ENCODE data around the gene PDCD6IP.

The PDCD6IP gene

DNA sequence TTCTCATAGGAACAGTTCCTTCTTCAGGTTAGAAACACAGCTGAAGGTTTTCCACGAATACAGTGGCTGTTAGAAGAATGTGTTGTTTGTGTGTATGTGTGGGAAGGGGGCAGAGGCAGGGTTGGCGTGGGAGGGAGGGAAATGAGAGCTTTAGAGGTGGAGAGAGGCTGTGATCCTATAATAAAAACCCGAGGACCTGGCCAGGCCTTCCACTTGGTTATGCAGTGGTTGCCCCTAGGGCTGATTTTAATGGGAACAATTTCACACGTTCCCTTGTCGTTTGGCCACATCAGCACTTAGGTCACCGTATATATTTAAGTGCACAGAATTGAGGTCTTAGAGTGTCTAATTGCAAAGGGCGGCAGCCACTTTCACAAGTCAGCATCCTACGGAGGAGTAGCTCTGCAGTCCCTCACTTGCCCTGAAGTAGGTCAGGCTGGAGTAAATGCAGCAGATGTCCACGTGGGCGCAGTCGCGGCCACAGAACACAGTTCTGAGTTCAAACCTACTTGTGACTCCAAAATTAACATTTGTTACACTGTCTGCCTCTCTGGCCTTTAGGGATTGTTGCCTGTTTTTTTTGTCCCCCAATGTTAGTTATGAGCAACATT, 85.6 kb downstream of the PDCD6IP start:
- TF ChIP-seq POU2F2 (IDR thresholded peaks at IDR 0.05; ENCODE audit: low read depth, low read length) (no peak), POLR2AphosphoS5 (IDR thresholded peaks at IDR 0.05; ENCODE audit: low read depth, low read length) (no peak), SPI1 (IDR thresholded peaks at IDR 0.05; ENCODE audit: low read depth, low read length) (no peak), POLR2A (IDR thresholded peaks at IDR 0.05; ENCODE audit: low read depth, low read length) (no peak)
- no peak for FAIRE-seq
- no peak for DNase-seq (ENCODE audit: insufficient read length, low spot score)

DNA sequence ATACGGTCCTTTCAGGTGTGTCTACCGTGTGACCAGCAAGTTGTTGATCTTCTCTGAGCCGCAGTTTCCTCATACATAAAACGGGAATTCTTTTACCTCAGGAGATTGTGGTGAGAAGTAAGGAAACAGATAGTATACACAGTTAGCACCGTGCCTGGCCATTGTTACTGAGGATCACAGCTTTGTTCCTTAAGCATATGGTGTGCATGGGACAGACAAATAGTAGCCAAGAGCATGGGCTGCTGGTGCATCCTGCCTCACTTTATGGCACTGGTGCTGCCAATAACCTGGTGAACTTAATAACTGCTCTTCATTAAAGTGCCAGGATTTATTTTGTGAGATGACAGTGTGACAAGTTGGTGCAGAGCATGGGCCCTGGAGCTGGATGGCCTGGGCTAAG, 86.3 kb downstream of the PDCD6IP start:
- TF ChIP-seq POLR2AphosphoS5 (IDR thresholded peaks at IDR 0.05; ENCODE audit: low read depth, low read length) (no peak), POLR2A (IDR thresholded peaks at IDR 0.05; ENCODE audit: low read depth, low read length) (no peak), POU2F2 (IDR thresholded peaks at IDR 0.05; ENCODE audit: low read depth, low read length) (no peak), PAX5 (IDR thresholded peaks at IDR 0.05; ENCODE audit: insufficient read depth, low read length, severe bottlenecking) (no peak), TAF1 (IDR thresholded peaks at IDR 0.05; ENCODE audit: low read depth, low read length) (no peak), SPI1 (IDR thresholded peaks at IDR 0.05; ENCODE audit: low read depth, low read length) (no peak)

GRCh38 chr3:33885496-33885895, 87.1 kb downstream of the PDCD6IP start:
- FAIRE-seq (no peak), DNase-seq (ENCODE audit: insufficient read length, low spot score) (no peak)
- no peak for TF ChIP-seq POLR2AphosphoS5 (IDR thresholded peaks at IDR 0.05; ENCODE audit: low read depth, low read length)
- TF ChIP-seq POLR2A (IDR thresholded peaks at IDR 0.05; ENCODE audit: low read depth, low read length) = no peak
- TF ChIP-seq PAX5 (IDR thresholded peaks at IDR 0.05; ENCODE audit: insufficient read depth, low read length, severe bottlenecking) = no peak
- TF ChIP-seq TAF1 (IDR thresholded peaks at IDR 0.05; ENCODE audit: low read depth, low read length) = no peak
- no peak for TF ChIP-seq SPI1 (IDR thresholded peaks at IDR 0.05; ENCODE audit: low read depth, low read length)

More for the DNA sequence above, 86.3 kb downstream of the PDCD6IP start:
- FAIRE-seq (no peak), DNase-seq (ENCODE audit: insufficient read length, low spot score) (no peak)

DNA sequence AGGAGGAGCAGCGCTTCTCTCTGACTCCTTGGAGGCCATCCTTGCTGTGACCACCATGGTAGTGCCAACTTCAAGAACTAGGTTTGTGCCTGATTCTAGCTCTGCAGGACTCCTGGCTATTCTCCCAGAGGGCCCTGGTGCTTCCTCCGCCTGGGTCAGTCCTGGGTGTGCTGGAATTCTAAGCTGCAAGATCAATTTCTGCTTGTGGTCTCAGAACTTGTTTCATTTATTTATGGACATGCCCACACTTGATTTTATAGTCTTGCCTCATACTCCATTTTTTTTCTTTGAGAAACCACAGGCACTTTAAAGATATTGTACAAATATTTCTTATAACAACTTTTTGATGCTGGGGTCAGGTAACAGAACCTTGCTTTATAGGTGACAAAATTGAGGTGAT, 87.6 kb downstream of the PDCD6IP start:
- DNase-seq (ENCODE audit: insufficient read length, low spot score) = no peak
- TF ChIP-seq PAX5 (IDR thresholded peaks at IDR 0.05; ENCODE audit: insufficient read depth, low read length, severe bottlenecking) = no peak
- TF ChIP-seq TAF1 (IDR thresholded peaks at IDR 0.05; ENCODE audit: low read depth, low read length) = no peak
- no peak for TF ChIP-seq SPI1 (IDR thresholded peaks at IDR 0.05; ENCODE audit: low read depth, low read length)
- TF ChIP-seq POU2F2 (IDR thresholded peaks at IDR 0.05; ENCODE audit: low read depth, low read length) = no peak
- no peak for TF ChIP-seq POLR2AphosphoS5 (IDR thresholded peaks at IDR 0.05; ENCODE audit: low read depth, low read length)
- TF ChIP-seq POLR2A (IDR thresholded peaks at IDR 0.05; ENCODE audit: low read depth, low read length) = no peak
- FAIRE-seq = no peak

GRCh38 chr3:33887478-33887877, 89.0 kb downstream of the PDCD6IP start:
- no peak for FAIRE-seq

GRCh38 chr3:33889394-33890039, 91.1 kb downstream of the PDCD6IP start:
- FAIRE-seq = no peak
- TF ChIP-seq POLR2A (IDR thresholded peaks at IDR 0.05; ENCODE audit: low read depth, low read length) = no peak
- no peak for TF ChIP-seq SPI1 (IDR thresholded peaks at IDR 0.05; ENCODE audit: low read depth, low read length)
- no peak for TF ChIP-seq PAX5 (IDR thresholded peaks at IDR 0.05; ENCODE audit: insufficient read depth, low read length, severe bottlenecking)
- no peak for TF ChIP-seq TAF1 (IDR thresholded peaks at IDR 0.05; ENCODE audit: low read depth, low read length)
- TF ChIP-seq POU2F2 (IDR thresholded peaks at IDR 0.05; ENCODE audit: low read depth, low read length) = no peak
- no peak for TF ChIP-seq POLR2AphosphoS5 (IDR thresholded peaks at IDR 0.05; ENCODE audit: low read depth, low read length)
- DNase-seq (ENCODE audit: insufficient read length, low spot score) = no peak

More at GRCh38 chr3:33887478-33887877, 89.0 kb downstream of the PDCD6IP start:
- no peak for DNase-seq (ENCODE audit: insufficient read length, low spot score)
- no peak for TF ChIP-seq PAX5 (IDR thresholded peaks at IDR 0.05; ENCODE audit: insufficient read depth, low read length, severe bottlenecking)
- no peak for TF ChIP-seq SPI1 (IDR thresholded peaks at IDR 0.05; ENCODE audit: low read depth, low read length)

DNA sequence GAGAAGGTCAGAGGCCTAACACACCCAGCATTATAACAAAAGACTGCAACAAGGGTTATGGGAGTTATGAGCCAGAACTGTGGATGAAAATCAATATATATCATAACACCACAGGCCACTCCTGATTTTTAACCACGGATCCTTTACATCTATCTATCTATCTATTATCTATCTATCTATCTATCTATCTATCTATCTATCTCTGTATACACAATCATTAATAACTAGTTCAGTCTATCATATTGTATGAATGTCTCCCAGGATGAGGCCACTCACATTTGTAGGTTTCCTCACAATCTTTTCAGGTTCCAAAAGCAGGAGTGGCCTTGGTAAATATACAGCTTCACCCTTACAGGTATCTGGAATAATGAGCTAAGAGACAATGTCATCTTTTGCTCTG, 94.2 kb downstream of the PDCD6IP start:
- FAIRE-seq (no peak), DNase-seq (ENCODE audit: insufficient read length, low spot score) (no peak)
- TF ChIP-seq TAF1 (IDR thresholded peaks at IDR 0.05; ENCODE audit: low read depth, low read length) (no peak), PAX5 (IDR thresholded peaks at IDR 0.05; ENCODE audit: insufficient read depth, low read length, severe bottlenecking) (no peak), POLR2AphosphoS5 (IDR thresholded peaks at IDR 0.05; ENCODE audit: low read depth, low read length) (no peak)

DNA sequence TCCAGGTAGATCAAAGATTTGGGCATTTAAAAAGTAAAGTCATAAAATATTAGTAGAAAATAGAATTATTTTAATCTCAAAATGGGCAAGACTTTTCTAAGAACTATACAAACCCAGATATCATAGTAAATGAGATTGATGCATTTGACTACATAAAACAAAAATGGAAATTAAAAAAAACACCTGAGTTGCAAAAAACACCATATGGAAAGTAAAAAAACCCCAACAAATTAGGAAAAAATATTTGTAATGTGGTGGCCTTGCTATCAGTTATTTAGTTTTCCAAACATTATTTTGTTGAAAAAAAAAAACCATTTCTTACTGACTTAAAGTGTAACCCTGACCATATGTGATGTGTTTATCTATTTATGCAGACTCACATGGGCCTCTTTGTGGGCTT, 97.2 kb downstream of the PDCD6IP start:
- TF ChIP-seq POLR2AphosphoS5 (IDR thresholded peaks at IDR 0.05; ENCODE audit: low read depth, low read length) = no peak
- TF ChIP-seq SPI1 (IDR thresholded peaks at IDR 0.05; ENCODE audit: low read depth, low read length) = no peak
- TF ChIP-seq POLR2A (IDR thresholded peaks at IDR 0.05; ENCODE audit: low read depth, low read length) = no peak
- no peak for TF ChIP-seq POU2F2 (IDR thresholded peaks at IDR 0.05; ENCODE audit: low read depth, low read length)
- TF ChIP-seq PAX5 (IDR thresholded peaks at IDR 0.05; ENCODE audit: insufficient read depth, low read length, severe bottlenecking) = no peak
- TF ChIP-seq TAF1 (IDR thresholded peaks at IDR 0.05; ENCODE audit: low read depth, low read length) = no peak
- FAIRE-seq = no peak
- DNase-seq (ENCODE audit: insufficient read length, low spot score) = no peak

- TF ChIP-seq POLR2A (IDR thresholded peaks at IDR 0.05; ENCODE audit: low read depth, low read length) (no peak), POU2F2 (IDR thresholded peaks at IDR 0.05; ENCODE audit: low read depth, low read length) (no peak), POLR2AphosphoS5 (IDR thresholded peaks at IDR 0.05; ENCODE audit: low read depth, low read length) (no peak), PAX5 (IDR thresholded peaks at IDR 0.05; ENCODE audit: insufficient read depth, low read length, severe bottlenecking) (no peak), SPI1 (IDR thresholded peaks at IDR 0.05; ENCODE audit: low read depth, low read length) (no peak), TAF1 (IDR thresholded peaks at IDR 0.05; ENCODE audit: low read depth, low read length) (no peak)
- DNase-seq (ENCODE audit: insufficient read length, low spot score) (no peak), FAIRE-seq (no peak)
These were observed 98.9 kb downstream of the PDCD6IP start for GRCh38 chr3:33897306-33897705.

GRCh38 chr3:33898901-33899300, 100.5 kb downstream of the PDCD6IP start:
- no peak for FAIRE-seq
- no peak for DNase-seq (ENCODE audit: insufficient read length, low spot score)
- TF ChIP-seq TAF1 (IDR thresholded peaks at IDR 0.05; ENCODE audit: low read depth, low read length) (no peak), PAX5 (IDR thresholded peaks at IDR 0.05; ENCODE audit: insufficient read depth, low read length, severe bottlenecking) (no peak), POU2F2 (IDR thresholded peaks at IDR 0.05; ENCODE audit: low read depth, low read length) (no peak), POLR2A (IDR thresholded peaks at IDR 0.05; ENCODE audit: low read depth, low read length) (no peak), POLR2AphosphoS5 (IDR thresholded peaks at IDR 0.05; ENCODE audit: low read depth, low read length) (no peak), SPI1 (IDR thresholded peaks at IDR 0.05; ENCODE audit: low read depth, low read length) (no peak)
